T-helper 9 cell (primary cell): Measurements from ENCODE around the gene ARMC2.

Experiments used
- DNase-seq: peaks from one replicate; pipeline ENCODE4 v3.0.0-alpha.2; 2020

ARMC2 gene

GRCh38 chr6:108998485-108998884 lies 150.3 kb downstream of the ARMC2 start:
- DNase-seq: no peak

- no peak for DNase-seq
Measured at GRCh38 chr6:108999428-108999827, 151.2 kb downstream of the ARMC2 start.

- DNase-seq: no peak
Measured at GRCh38 chr6:109000289-109000688, 152.1 kb downstream of the ARMC2 start.

GRCh38 chr6:109001291-109001894 lies 153.2 kb downstream of the ARMC2 start:
- no peak for DNase-seq

GRCh38 chr6:109002051-109002697 lies 154.0 kb downstream of the ARMC2 start:
- DNase-seq: no peak

- DNase-seq: no peak
Measured at GRCh38 chr6:109002882-109003281, 154.7 kb downstream of the ARMC2 start.

DNA sequence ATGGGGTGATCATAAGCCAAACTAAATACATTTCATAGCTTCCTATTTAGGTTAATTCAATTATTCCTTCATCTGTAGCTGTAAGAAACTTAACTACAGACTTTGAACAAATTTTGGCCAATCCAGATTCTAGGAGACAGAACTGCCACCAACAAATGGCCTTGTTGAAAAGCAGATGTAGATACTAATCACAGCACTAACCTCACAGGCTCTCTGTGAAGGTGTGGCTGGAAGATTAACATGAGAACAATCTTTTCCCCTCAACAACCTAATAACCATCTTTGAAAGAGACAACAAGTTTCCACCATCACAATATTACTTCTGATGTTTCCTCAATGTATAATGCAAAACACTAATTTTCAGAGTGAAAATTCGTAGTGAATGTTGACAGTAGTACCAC lies 158.6 kb downstream of the ARMC2 start:
- DNase-seq: no peak

DNA sequence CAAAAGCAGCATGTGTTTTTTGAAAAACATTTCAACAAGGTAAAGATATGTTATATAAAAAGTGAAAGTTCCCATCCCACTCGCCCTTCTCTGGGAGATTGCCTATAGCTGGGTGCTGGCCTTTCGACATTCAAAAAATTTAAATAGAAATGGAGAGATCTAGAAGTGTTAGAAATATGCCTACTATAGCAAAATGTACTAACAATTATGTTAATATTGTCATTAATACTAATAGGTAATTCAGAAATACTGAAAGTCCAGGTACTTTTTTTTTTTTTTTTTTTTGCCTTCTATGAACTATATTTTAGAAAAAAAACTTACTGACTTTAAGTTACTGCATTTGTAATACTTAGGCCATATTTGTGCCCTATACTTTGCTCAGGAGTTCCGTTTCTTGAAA lies 159.3 kb downstream of the ARMC2 start:
- DNase-seq: no peak

DNA sequence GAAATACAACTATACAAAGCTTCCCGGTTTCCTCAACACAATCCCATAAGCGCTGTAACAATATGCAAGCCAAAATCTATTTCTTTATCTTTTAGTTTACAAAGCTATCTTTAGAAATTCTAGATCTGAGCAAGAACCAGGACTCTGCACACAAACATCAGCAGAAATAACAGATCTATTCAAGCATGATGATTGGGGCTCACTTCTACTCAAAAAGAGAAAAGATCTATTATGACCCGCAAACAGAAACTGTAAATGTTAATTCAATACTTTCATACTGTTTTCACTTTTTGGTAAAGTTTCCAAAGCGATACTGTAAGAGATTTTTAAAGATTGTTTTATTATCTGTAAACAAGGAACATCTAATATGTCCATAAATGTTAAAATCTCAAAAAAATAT lies 159.8 kb downstream of the ARMC2 start:
- no peak for DNase-seq

DNA sequence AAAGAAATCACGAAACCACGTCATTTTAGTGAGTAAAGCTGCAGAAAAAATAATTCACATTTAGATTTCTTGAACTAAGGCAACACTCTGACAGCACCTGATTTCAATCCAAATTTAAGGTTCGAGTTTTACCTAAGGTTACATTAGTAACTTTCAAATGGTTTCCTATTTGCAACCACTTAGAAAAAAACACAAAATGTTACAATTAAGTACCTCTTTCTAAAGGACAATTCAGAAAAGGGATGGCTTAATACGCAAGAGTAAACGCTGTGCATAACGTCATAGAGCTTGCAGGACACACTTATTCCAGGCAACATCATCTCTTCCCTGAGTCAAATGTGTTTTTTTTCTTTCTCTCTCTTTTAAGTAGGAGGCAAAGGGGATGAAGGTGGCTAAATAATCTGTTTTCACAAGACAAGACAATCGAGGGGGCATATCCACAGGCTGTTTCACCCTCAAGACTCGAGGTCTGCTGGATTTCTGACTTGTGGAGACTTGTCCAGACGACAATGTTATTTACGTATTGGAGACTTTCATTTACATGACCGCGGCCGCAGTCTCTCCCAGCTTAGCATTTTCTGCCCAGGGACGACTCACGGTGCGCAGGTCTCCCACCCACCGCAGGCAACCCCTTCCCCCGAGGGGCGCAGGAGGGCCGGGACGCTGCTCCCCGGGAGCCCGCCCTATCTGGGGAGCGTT lies 160.5 kb downstream of the ARMC2 start:
- peak; percentile 18 for DNase-seq

DNA sequence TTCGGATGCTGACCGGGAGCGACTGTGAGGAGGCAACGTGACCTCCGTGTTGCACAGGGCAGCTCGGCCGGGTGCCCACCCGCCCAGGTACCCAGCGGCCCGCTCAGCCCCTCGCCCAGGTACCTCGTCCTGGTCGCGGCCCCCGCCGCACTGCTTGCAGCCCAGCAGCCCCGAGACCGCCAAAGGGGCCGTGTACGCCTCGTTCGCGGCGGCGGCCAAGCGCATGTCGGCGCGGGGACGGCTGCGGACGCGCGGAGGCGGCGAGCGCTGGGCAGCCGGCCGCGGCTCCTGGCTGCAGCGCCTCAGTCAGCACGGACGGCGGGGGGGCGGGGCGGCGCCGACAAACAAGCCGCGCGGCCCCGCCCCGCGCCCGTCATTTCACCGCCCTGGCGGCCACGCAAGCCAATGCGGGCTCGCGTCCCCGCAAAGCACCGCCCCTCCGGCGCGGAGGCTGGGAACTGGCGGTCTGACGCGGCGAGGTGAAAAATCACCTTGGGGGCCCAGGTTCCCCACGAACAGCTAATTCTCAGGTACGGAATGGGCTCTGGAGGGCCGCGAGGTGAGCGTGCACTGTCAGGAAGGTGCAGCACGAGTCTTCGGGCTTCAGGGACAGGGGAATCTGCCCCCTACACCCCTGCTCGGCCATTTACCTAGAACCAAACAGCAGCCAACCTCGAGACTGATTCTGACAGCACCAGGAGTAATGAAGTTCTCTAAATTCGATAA lies 161.2 kb downstream of the ARMC2 start:
- DNase-seq: peak; percentile 92

GRCh38 chr6:109009962-109010704 lies 161.9 kb downstream of the ARMC2 start:
- no peak for DNase-seq

- no peak for DNase-seq
Measured at GRCh38 chr6:109010705-109011102, 162.5 kb downstream of the ARMC2 start.

DNA sequence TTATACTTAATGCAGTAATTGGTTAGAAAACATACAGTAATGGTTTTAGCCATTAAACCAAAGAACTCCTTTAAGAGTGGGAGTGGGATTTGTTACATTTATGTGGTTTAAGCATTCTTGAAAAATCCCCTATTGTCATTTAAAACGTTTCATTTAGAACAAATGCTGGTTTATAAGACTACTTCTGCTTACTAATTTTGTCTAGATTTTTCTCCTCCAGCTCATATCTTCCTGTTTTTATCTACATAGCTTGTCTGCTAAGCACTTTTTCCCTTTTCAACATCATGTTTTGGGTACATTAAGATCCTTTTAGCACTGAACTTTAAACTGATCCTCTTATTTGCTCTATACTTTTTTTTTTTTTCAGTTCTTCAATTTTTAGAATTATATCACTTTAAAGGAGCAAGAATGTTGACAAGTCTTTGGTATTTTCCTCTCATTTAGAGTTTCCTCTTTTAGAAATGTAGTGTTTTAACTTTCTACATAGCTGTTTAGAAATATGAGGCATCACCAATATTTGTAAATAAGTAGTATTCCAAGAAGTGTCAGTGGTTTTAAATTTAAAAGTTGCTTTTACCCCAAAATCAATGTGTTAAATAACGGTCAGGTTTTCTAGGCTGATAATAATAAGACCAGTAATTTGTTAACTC lies 165.6 kb downstream of the ARMC2 start:
- no peak for DNase-seq

DNA sequence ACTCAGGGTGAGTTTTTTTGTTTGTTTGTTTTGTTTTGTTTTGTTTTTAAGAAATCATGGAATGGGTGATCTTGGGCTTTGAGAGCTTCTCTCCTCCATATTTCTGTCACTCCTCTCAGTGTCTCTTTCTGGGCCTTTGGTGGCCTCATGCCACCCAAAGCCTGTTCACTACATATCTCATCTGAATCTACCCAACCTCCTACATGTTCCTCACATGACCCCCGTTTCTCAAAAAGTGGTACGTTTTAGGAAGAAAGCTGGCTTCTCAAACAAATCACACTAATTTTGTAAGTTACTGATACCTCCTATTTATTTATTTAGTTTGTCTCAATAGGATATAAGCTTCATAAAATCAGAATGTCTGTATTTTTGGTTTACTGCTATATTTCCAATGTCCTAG lies 166.4 kb downstream of the ARMC2 start:
- no peak for DNase-seq

DNA sequence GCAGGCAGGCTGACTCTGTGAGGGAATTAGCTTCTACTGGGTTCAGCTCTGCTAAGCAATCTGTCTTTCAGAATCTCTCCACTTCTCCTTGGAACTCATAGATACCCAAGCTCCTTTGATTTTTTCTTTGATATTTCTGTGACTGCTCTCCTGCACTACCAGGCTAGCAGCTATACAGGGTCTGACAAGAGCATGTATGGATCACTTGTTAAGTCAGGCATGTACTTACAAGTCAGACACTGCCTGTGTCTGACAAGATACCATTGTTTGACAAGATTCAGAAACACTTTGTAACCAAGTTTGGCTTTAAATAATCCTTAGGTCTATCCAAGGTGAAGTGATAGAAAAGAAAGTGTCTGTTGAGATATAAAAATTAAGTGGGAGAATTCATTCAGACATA lies 167.0 kb downstream of the ARMC2 start:
- DNase-seq: no peak

DNA sequence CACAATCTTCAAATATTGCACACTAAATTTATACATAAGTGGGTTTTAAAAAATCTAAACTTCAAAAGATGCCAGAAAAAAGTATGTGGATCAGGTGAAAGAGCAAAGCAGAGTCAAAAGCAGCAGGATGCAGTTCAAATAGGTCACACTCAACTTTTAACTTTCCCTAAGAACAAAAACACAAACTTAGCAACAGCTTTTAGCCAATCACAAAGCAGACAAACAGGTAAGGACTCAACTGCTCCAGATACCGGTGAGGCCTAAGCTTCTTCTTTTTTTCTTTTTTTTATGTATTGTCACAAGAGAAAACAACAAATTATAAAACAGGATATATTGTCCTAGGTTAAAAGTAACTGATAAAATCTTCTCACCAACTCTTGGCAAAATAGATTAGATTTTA lies 171.7 kb downstream of the ARMC2 start:
- no peak for DNase-seq

GRCh38 chr6:109021870-109022269 lies 173.6 kb downstream of the ARMC2 start:
- DNase-seq: no peak

DNA sequence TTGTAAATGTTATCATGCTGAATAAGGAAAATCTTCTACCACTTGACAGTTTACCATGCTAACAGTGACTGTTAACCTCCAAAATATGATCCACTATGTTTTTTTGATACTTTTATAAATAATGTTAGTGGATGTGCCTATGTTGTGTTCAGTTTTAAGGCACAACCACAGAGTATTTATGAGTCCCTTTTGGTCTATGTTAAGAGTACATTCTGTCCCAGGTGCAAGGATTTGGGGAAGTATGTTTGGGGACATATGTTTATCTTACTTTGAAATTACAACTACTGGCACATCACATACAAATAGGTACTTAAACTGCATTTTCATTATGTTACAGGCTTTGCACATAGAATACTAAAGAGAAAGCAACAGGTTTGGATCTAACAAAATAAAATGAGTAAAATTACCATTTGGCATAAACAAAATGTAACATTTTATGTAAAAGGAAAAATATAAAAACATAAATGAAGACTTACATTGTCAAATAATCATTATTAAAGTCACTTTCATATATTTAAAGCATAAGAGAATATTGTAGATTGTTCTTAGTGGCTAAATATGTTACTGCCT lies 175.2 kb downstream of the ARMC2 start:
- DNase-seq: no peak
